HepG2 (cell line): ENCODE measurements around the gene EIF4G2. TPM values are rescaled to one million over a fixed set of nuclear protein-coding genes. Genes with fewer than 3 reads are reported as not detected.
A peak's percentile ranks its signal among the peaks of the same experiment; 100 is the strongest.

Experiments used
- ARNT2 ChIP-seq: sonication (generic); formaldehyde crosslinking; IDR thresholded peaks from 2 replicates; pipeline ENCODE4 v1.8.0; 2022; ENCODE audit warnings: mild to moderate bottlenecking, low read depth, missing genetic modification reagents, moderate library complexity
- CEBPB ChIP-seq: IDR thresholded peaks from 2 replicates; pipeline ENCODE4 v1.6.1; 2011; ENCODE audit warnings: low read depth, low read length, improper control_type of control experiment, borderline replicate concordance
- HHEX ChIP-seq: IDR thresholded peaks from 2 replicates; pipeline ENCODE4 v1.6.1; 2016; ENCODE audit warnings: control low read depth
- MBNL3 ChIP-seq: fragments of 250-450 bp; sonication (Bioruptor Pico); conservative IDR thresholded peaks from 2 replicates; pipeline ENCODE4 v1.8.0; 2022; ENCODE audit warnings: mild to moderate bottlenecking, inconsistent platforms
- MED1 ChIP-seq: sonication (generic); formaldehyde crosslinking; IDR thresholded peaks from 2 replicates; pipeline ENCODE4 v1.4.0; 2020; ENCODE audit warnings: missing genetic modification reagents
- PATZ1 ChIP-seq: sonication (generic); formaldehyde crosslinking; IDR thresholded peaks from 2 replicates; pipeline ENCODE4 v1.4.0; 2020; ENCODE audit warnings: missing genetic modification reagents
- PHF8 ChIP-seq: sonication (generic); formaldehyde crosslinking; IDR thresholded peaks from 2 replicates; pipeline ENCODE4 v1.5.0; 2020; ENCODE audit warnings: missing genetic modification reagents
- REXO4 ChIP-seq: sonication (generic); formaldehyde crosslinking; IDR thresholded peaks from 2 replicates; pipeline ENCODE4 v1.8.0; 2022; ENCODE audit warnings: missing genetic modification reagents, mild to moderate bottlenecking, borderline replicate concordance
- RFX5 ChIP-seq: IDR thresholded peaks from 2 replicates; pipeline ENCODE4 v1.6.1; 2011; ENCODE audit warnings: low read depth, low read length, improper control_type of control experiment
- RORA ChIP-seq: sonication (generic); formaldehyde crosslinking; IDR thresholded peaks from 2 replicates; pipeline ENCODE4 v1.5.0; 2020; ENCODE audit warnings: mild to moderate bottlenecking, missing genetic modification reagents, moderate library complexity
- SUZ12 ChIP-seq: fragments of 150-350 bp; IDR thresholded peaks from 2 replicates; pipeline ENCODE4 v1.6.1; 2014; ENCODE audit warnings: low read depth, low read length
- TBP ChIP-seq: sonication (generic); formaldehyde crosslinking; IDR thresholded peaks from 2 replicates; pipeline ENCODE4 v1.5.0; 2020; ENCODE audit warnings: missing genetic modification reagents
- TRIM24 ChIP-seq: sonication (generic); formaldehyde crosslinking; IDR thresholded peaks from 2 replicates; pipeline ENCODE4 v1.8.0; 2022; ENCODE audit warnings: mild to moderate bottlenecking, missing genetic modification reagents
- ZFP62 ChIP-seq: sonication (generic); formaldehyde crosslinking; IDR thresholded peaks from 2 replicates; pipeline ENCODE4 v1.4.0; 2020; ENCODE audit warnings: missing genetic modification reagents
- ZNF468 ChIP-seq: sonication (generic); formaldehyde crosslinking; IDR thresholded peaks from 2 replicates; pipeline ENCODE4 v1.8.0; 2022; ENCODE audit warnings: mild to moderate bottlenecking, moderate library complexity, missing genetic modification reagents
- ZNF563 ChIP-seq: sonication (generic); formaldehyde crosslinking; IDR thresholded peaks from 2 replicates; pipeline ENCODE4 v1.8.0; 2022; ENCODE audit warnings: mild to moderate bottlenecking, moderate library complexity, missing genetic modification reagents
- ZNF644 ChIP-seq: IDR thresholded peaks from 2 replicates; pipeline ENCODE4 v1.6.1; 2016; ENCODE audit warnings: low read depth
- ZNF678 ChIP-seq: sonication (generic); formaldehyde crosslinking; IDR thresholded peaks from 2 replicates; pipeline ENCODE4 v1.4.0; 2020; ENCODE audit warnings: mild to moderate bottlenecking, missing genetic modification reagents
- ZNF724P ChIP-seq: sonication (generic); formaldehyde crosslinking; IDR thresholded peaks from 2 replicates; pipeline ENCODE4 v1.8.0; 2022; ENCODE audit warnings: missing genetic modification reagents, borderline replicate concordance
- ZNF792 ChIP-seq: IDR thresholded peaks from 2 replicates; pipeline ENCODE4 v1.6.1; 2016
- polyA plus RNA-seq, 8 experiments: library from polyadenylated mRNA; depleted of rRNA in 3 of 8; stranded (reverse) in 7 of 8; unstranded in 1 of 8; fragments of >200 nt; fragmentation: Illumina TruSeq in 4 of 8; extraction: Trizol in 4 of 8; gene quantifications; 2 replicates each; pipeline versions ENCODE4 v1.2.1 to v1.2.3, GENCODE V29; 2011 to 2016; ENCODE audit warnings: low read depth in 4 of 8, missing spikeins in 1 of 8, mixed read lengths in 1 of 8; ENCODE audit not compliant: insufficient read depth in 1 of 8
- total RNA-seq, 5 experiments: library from RNA; depleted of rRNA; stranded (reverse); fragments of >200 nt; fragmentation: Illumina TruSeq; extraction: Trizol; gene quantifications; 2 replicates each; pipeline ENCODE4 v1.2.3, GENCODE V29; 2016; ENCODE audit warnings: low read depth in 1 of 5
- TF ChIP-seq, protein P1 (sequence below): sonication (generic); formaldehyde crosslinking; IDR thresholded peaks from 2 replicates; pipeline ENCODE4 v1.4.0; 2020; ENCODE audit warnings: mild to moderate bottlenecking, missing genetic modification reagents
- TF ChIP-seq, protein P2 (sequence below): sonication (generic); formaldehyde crosslinking; IDR thresholded peaks from 2 replicates; pipeline ENCODE4 v1.4.0; 2020; ENCODE audit warnings: missing genetic modification reagents
- TF ChIP-seq, protein P3 (sequence below): sonication (generic); IDR thresholded peaks from 2 replicates; pipeline ENCODE4 v1.6.1; 2016; ENCODE audit warnings: low read depth, borderline replicate concordance

The EIF4G2 gene
- total and polyA plus RNA-seq, 2 of the 13 experiments (the other 11 are each of a cell fraction or from before 2014, with no cell fraction given): 362 to 546 TPM

DNA sequence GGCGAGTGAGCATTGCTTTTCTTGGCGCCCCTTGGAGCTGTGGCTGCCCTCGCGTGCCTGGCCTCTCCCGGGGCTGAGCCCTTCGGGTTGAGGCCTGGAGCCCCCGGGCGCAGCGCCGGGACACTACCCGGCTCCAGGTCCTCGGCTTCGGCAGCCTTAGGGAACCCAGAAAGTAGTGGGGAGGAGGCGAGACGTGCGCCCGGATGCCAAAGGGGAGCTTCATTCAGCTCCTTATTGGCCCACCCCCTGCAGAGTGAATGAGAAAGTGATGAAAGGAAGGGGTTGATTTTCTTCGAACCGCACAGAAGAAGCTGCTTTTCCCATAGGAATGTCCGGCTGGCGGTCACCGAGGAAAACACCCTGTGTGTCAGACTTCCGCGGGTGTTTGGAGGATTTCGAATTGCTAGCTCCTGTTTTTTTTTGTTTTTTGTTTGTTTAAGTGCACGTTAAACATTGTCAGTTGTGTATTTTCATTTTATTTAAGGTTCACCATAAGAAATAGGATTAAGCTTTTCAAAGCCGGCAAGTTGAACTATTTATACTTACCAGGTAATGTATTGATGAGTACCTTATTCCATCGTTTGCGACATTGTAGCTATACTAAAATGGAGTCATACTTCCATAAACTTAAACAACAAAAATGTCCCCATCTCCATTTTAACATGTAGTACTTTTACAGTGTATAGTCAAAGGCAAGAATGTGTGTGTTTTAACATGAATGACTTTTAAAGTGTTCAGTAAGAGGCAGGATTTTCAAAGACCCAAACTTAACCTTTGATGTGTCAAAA is 841 bp upstream of the EIF4G2 start (continued):
- TF ChIP-seq PATZ1 (CRISPR knock-in tag): 0 out of 2 replicates have a peak, but pooled peaks have one; percentile 36
- TF ChIP-seq ZNF724P (CRISPR knock-in tag): 0 out of 2 replicates have a peak, but pooled peaks have one; percentile 28
- no peak for TF ChIP-seq RFX5
- no peak for TF ChIP-seq ZNF792 (CRISPR knock-in tag)
- peak; percentile 60; the same call in 1 of the 2 replicates for TF ChIP-seq PHF8
- TF ChIP-seq ZFP62: no peak
- no peak for TF ChIP-seq ARNT2 (CRISPR knock-in tag)
- TF ChIP-seq ZNF678 (CRISPR knock-in tag): no peak
- TF ChIP-seq REXO4 (CRISPR knock-in tag): no peak
- no peak for TF ChIP-seq TRIM24 (CRISPR knock-in tag)
- TF ChIP-seq ZNF563 (CRISPR knock-in tag): no peak
- TF ChIP-seq SUZ12: no peak
- no peak for TF ChIP-seq TBP (CRISPR knock-in tag)
- no peak for TF ChIP-seq RORA
- TF ChIP-seq, protein P1, sequence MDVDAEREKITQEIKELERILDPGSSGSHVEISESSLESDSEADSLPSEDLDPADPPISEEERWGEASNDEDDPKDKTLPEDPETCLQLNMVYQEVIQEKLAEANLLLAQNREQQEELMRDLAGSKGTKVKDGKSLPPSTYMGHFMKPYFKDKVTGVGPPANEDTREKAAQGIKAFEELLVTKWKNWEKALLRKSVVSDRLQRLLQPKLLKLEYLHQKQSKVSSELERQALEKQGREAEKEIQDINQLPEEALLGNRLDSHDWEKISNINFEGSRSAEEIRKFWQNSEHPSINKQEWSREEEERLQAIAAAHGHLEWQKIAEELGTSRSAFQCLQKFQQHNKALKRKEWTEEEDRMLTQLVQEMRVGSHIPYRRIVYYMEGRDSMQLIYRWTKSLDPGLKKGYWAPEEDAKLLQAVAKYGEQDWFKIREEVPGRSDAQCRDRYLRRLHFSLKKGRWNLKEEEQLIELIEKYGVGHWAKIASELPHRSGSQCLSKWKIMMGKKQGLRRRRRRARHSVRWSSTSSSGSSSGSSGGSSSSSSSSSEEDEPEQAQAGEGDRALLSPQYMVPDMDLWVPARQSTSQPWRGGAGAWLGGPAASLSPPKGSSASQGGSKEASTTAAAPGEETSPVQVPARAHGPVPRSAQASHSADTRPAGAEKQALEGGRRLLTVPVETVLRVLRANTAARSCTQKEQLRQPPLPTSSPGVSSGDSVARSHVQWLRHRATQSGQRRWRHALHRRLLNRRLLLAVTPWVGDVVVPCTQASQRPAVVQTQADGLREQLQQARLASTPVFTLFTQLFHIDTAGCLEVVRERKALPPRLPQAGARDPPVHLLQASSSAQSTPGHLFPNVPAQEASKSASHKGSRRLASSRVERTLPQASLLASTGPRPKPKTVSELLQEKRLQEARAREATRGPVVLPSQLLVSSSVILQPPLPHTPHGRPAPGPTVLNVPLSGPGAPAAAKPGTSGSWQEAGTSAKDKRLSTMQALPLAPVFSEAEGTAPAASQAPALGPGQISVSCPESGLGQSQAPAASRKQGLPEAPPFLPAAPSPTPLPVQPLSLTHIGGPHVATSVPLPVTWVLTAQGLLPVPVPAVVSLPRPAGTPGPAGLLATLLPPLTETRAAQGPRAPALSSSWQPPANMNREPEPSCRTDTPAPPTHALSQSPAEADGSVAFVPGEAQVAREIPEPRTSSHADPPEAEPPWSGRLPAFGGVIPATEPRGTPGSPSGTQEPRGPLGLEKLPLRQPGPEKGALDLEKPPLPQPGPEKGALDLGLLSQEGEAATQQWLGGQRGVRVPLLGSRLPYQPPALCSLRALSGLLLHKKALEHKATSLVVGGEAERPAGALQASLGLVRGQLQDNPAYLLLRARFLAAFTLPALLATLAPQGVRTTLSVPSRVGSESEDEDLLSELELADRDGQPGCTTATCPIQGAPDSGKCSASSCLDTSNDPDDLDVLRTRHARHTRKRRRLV (CRISPR knock-in tag): no peak
- TF ChIP-seq MED1 (CRISPR knock-in tag): no peak
- TF ChIP-seq HHEX (CRISPR knock-in tag): no peak
- TF ChIP-seq ZNF644 (CRISPR knock-in tag): no peak
- no peak for TF ChIP-seq CEBPB
- TF ChIP-seq, protein P2, sequence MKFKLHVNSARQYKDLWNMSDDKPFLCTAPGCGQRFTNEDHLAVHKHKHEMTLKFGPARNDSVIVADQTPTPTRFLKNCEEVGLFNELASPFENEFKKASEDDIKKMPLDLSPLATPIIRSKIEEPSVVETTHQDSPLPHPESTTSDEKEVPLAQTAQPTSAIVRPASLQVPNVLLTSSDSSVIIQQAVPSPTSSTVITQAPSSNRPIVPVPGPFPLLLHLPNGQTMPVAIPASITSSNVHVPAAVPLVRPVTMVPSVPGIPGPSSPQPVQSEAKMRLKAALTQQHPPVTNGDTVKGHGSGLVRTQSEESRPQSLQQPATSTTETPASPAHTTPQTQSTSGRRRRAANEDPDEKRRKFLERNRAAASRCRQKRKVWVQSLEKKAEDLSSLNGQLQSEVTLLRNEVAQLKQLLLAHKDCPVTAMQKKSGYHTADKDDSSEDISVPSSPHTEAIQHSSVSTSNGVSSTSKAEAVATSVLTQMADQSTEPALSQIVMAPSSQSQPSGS: no peak; the same call in 1 of the 2 replicates
- TF ChIP-seq MBNL3 (CRISPR knock-in tag): no peak
- TF ChIP-seq, protein P3, sequence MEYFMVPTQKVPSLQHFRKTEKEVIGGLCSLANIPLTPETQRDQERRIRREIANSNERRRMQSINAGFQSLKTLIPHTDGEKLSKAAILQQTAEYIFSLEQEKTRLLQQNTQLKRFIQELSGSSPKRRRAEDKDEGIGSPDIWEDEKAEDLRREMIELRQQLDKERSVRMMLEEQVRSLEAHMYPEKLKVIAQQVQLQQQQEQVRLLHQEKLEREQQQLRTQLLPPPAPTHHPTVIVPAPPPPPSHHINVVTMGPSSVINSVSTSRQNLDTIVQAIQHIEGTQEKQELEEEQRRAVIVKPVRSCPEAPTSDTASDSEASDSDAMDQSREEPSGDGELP: no peak
- no peak for TF ChIP-seq ZNF468 (CRISPR knock-in tag)
